Vagina (tissue), 2 donors: ENCODE data around the gene FOCAD. TPM values are rescaled to one million over a fixed set of nuclear protein-coding genes. Genes with fewer than 3 reads are reported as not detected.
"Not testable (repeated sequence)": the region's sequence is repeated elsewhere in the genome, so short reads cannot be mapped to it uniquely, and the experiment has no call there.

Experiments
- DNase-seq, 2 donors: peaks; one replicate each; pipeline ENCODE4 v3.0.0-alpha.2; 2017; ENCODE audit errors: extremely low spot score in 2 of 2
- H3K27ac ChIP-seq: fragments of 200-600 bp; sonication (generic); one replicate; pipeline ENCODE4 v1.5.1; 2019
- H3K27me3 ChIP-seq: fragments of 200-600 bp; sonication (generic); one replicate; pipeline ENCODE4 v1.5.1; 2019
- H3K36me3 ChIP-seq, 2 donors: fragments of 200-600 bp; sonication (generic); one replicate each; pipeline ENCODE4 v1.5.1; 2017 to 2019
- H3K4me1 ChIP-seq: fragments of 200-600 bp; sonication (generic); one replicate; pipeline ENCODE4 v1.5.1; 2019
- H3K4me3 ChIP-seq, 2 donors: fragments of 200-600 bp; sonication (generic); 1 replicate in 1 of 2; 2 replicates in 1 of 2; pipeline ENCODE4 v1.5.1; 2016 to 2019
- H3K9me3 ChIP-seq: fragments of 200-600 bp; sonication (generic); one replicate; pipeline ENCODE4 v1.5.1; 2019
- CTCF ChIP-seq, 3 experiments: fragments of 450-650 bp in 2 of 3; fragments of 200-600 bp in 1 of 3; sonication (generic) in 1 of 3; IDR thresholded peaks; one replicate each; pipeline ENCODE4 v1.5.1; 2017 to 2019; ENCODE audit warnings: antibody characterized with exemption in 3 of 3, mild to moderate bottlenecking in 2 of 3, moderate library complexity in 2 of 3
- POLR2A ChIP-seq, 2 donors: fragments of 450-650 bp; IDR thresholded peaks; one replicate each; pipeline ENCODE4 v1.6.1; 2017; ENCODE audit warnings: antibody characterized with exemption in 2 of 2, mild to moderate bottlenecking in 2 of 2, moderate library complexity in 2 of 2
- POLR2AphosphoS5 ChIP-seq, 2 donors: sonication (generic); formaldehyde crosslinking; IDR thresholded peaks; one replicate each; pipeline ENCODE4 v1.9.0; 2017; ENCODE audit warnings: antibody characterized with exemption in 2 of 2, mild to moderate bottlenecking in 2 of 2, low read depth in 1 of 2; ENCODE audit not compliant: insufficient read depth in 1 of 2
- intact Hi-C: fragments of 100-400 bp; cut with DNase I; formaldehyde crosslinking; loops from one replicate; pipeline ENCODE4 v1.15.1; 2023
- total RNA-seq: library from RNA; depleted of rRNA; stranded (reverse); fragments of >200 nt; gene quantifications from one replicate; pipeline ENCODE4 v1.2.3, GENCODE V29; 2016

The FOCAD gene
- total RNA-seq, 1 donor from 2014 or later, result 39.8 TPM

GRCh38 chr9:20650313-20650712 is 33.7 kb upstream of the FOCAD start:
- no peaks in the 10 kb centered on the region for H3K9me3 ChIP-seq
- TF ChIP-seq POLR2AphosphoS5 (IDR thresholded peaks at IDR 0.05; ENCODE audit: insufficient read depth in 1 of 2, low read depth in 1 of 2) (no peak), POLR2A (IDR thresholded peaks at IDR 0.05) (no peak), CTCF (IDR thresholded peaks at IDR 0.05) (no peak)
- no peaks in the 10 kb centered on the region for H3K4me1 ChIP-seq
- intact Hi-C loops, result no loop called here
- H3K4me3 ChIP-seq, result no peak overlapping the region
- H3K27me3 ChIP-seq, result no peaks in the 10 kb centered on the region
- no peaks in the 10 kb centered on the region for H3K36me3 ChIP-seq
- no peak overlapping the region for H3K27ac ChIP-seq
- no peak for DNase-seq

- intact Hi-C loops, result no loop called here
- DNase-seq, result no peak
- Histone ChIP-seq H3K4me3 (no peak overlapping the region), H3K9me3 (no peaks in the 10 kb centered on the region), H3K36me3 (no peaks in the 10 kb centered on the region), H3K27ac (no peak overlapping the region), H3K27me3 (no peaks in the 10 kb centered on the region), H3K4me1 (no peaks in the 10 kb centered on the region)
- TF ChIP-seq POLR2A (IDR thresholded peaks at IDR 0.05) (no peak), CTCF (IDR thresholded peaks at IDR 0.05) (no peak), POLR2AphosphoS5 (IDR thresholded peaks at IDR 0.05; ENCODE audit: insufficient read depth in 1 of 2, low read depth in 1 of 2) (no peak)
Observed at GRCh38 chr9:20650750-20651299, 33.2 kb upstream of the FOCAD start.

DNA sequence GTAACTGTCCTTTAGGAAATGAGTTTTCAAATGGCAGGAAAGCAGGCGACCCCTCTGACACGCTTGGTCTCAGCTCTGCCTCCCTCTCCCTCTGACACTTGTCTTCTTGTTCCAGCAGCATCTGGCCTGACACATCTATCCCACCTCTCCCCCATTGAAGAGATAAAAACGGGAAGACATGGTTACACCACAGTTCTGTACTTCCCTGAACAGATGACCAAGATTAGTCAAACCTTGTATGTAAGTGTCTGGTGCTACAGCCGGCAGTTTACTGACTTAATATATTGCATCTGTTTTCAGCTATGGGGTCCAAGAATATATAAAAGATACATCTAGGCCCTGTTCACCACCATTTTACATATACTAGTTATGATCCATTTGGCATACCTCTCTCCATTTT is 32.1 kb upstream of the FOCAD start:
- DNase-seq, result no peak
- Histone ChIP-seq H3K4me1 (no peaks in the 10 kb centered on the region), H3K27me3 (no peaks in the 10 kb centered on the region), H3K36me3 (no peaks in the 10 kb centered on the region), H3K27ac (no peak overlapping the region), H3K4me3 (no peak overlapping the region), H3K9me3 (no peaks in the 10 kb centered on the region)
- intact Hi-C loops, result no loop called here
- TF ChIP-seq POLR2AphosphoS5 (IDR thresholded peaks at IDR 0.05; ENCODE audit: insufficient read depth in 1 of 2, low read depth in 1 of 2), result no peak
- no peak for TF ChIP-seq CTCF (IDR thresholded peaks at IDR 0.05)
- no peak for TF ChIP-seq POLR2A (IDR thresholded peaks at IDR 0.05)

- H3K9me3 ChIP-seq, DNase-seq, intact Hi-C loops, H3K36me3 ChIP-seq, H3K27me3 ChIP-seq, H3K4me1 ChIP-seq, H3K27ac ChIP-seq: not testable (repeated sequence)
- H3K4me3 ChIP-seq, result peak overlapping the region; percentile 46 to 48
- TF ChIP-seq POLR2AphosphoS5 (IDR thresholded peaks at IDR 0.05; ENCODE audit: insufficient read depth in 1 of 2, low read depth in 1 of 2), result peak in 1 of 2 donors; percentile 15
Observed at GRCh38 chr9:20658246-20658667, 25.8 kb upstream of the FOCAD start.

- peak overlapping the region; percentile 46 to 48 for H3K4me3 ChIP-seq
- no peak for DNase-seq
- TF ChIP-seq CTCF (IDR thresholded peaks at IDR 0.05) (no peak), POLR2AphosphoS5 (IDR thresholded peaks at IDR 0.05; ENCODE audit: insufficient read depth in 1 of 2, low read depth in 1 of 2) (no peak), POLR2A (IDR thresholded peaks at IDR 0.05) (no peak)
- H3K27me3 ChIP-seq, result no peaks in the 10 kb centered on the region
- intact Hi-C loops, result no loop called here
- H3K36me3 ChIP-seq, result no peaks in the 10 kb centered on the region
- H3K4me1 ChIP-seq, result peaks cover 4% of the 10 kb centered on the region
- no peak overlapping the region for H3K27ac ChIP-seq
- no peaks in the 10 kb centered on the region for H3K9me3 ChIP-seq
Observed at GRCh38 chr9:20658677-20659473, 25.2 kb upstream of the FOCAD start.
